Smooth muscle cell (in vitro differentiated cells): ENCODE data around the gene PCLO. TPM values are rescaled to one million over a fixed set of nuclear protein-coding genes. Genes with fewer than 3 reads are reported as not detected.

Experiments used
- DNase-seq: peaks from one replicate; lab custom pipeline; 2025; ENCODE audit not compliant: unreplicated experiment; lab: John Stamatoyannopoulos, UW
- H2AFZ ChIP-seq: fragments of 200-600 bp; sonication (generic); 2 replicates; pipeline ENCODE4 v1.6.0; 2016; ENCODE audit warnings: antibody characterized with exemption, low read depth, mild to moderate bottlenecking
- H3F3A ChIP-seq: fragments of 200-600 bp; sonication (generic); 2 replicates; pipeline ENCODE4 v1.6.0; 2017; ENCODE audit warnings: antibody characterized with exemption, low read depth
- H3K27ac ChIP-seq: fragments of 200-600 bp; sonication (generic); 2 replicates; pipeline ENCODE4 v1.5.1; 2016; ENCODE audit warnings: low read depth, mild to moderate bottlenecking
- H3K27me3 ChIP-seq: fragments of 200-600 bp; sonication (generic); 2 replicates; pipeline ENCODE4 v1.6.1; 2016; ENCODE audit warnings: low read depth, mild to moderate bottlenecking
- H3K36me3 ChIP-seq: fragments of 200-600 bp; sonication (generic); 2 replicates; pipeline ENCODE4 v1.5.1; 2016; ENCODE audit warnings: low read depth
- H3K4me1 ChIP-seq: fragments of 200-600 bp; sonication (generic); 2 replicates; pipeline ENCODE4 v1.5.1; 2016; ENCODE audit warnings: low read depth
- H3K4me2 ChIP-seq: fragments of 200-600 bp; sonication (generic); 2 replicates; pipeline ENCODE4 v1.6.0; 2016; ENCODE audit warnings: mild to moderate bottlenecking
- H3K4me3 ChIP-seq: fragments of 200-600 bp; sonication (generic); 2 replicates; pipeline ENCODE4 v1.5.1; 2016; ENCODE audit warnings: mild to moderate bottlenecking
- H3K79me2 ChIP-seq: fragments of 200-600 bp; sonication (generic); 2 replicates; pipeline ENCODE4 v1.6.0; 2016; ENCODE audit warnings: low read depth, mild to moderate bottlenecking
- H3K9ac ChIP-seq: fragments of 200-600 bp; sonication (generic); 2 replicates; pipeline ENCODE4 v1.6.0; 2016; ENCODE audit warnings: low read depth
- H3K9me3 ChIP-seq: fragments of 200-600 bp; sonication (generic); replicated peaks from 2 replicates; pipeline ENCODE4 v1.5.1; 2016; ENCODE audit warnings: low read depth
- H4K20me1 ChIP-seq: fragments of 200-600 bp; sonication (generic); 2 replicates; pipeline ENCODE4 v1.6.0; 2016; ENCODE audit warnings: low read depth
- CTCF ChIP-seq: fragments of 200-600 bp; sonication (generic); IDR thresholded peaks from 2 replicates; pipeline ENCODE4 v1.5.1; 2017; ENCODE audit warnings: borderline replicate concordance, mild to moderate bottlenecking, antibody characterized with exemption; ENCODE audit not compliant: insufficient read depth, poor library complexity, severe bottlenecking
- WGBS: methylation state at CpG from one replicate; pipeline ENCODE4 v1.1.7; 2016; ENCODE audit warnings: low lambda C conversion rate; 5-methylcytosine and 5-hydroxymethylcytosine counted together
- polyA plus RNA-seq: library from polyadenylated mRNA; unstranded; fragments of >200 nt; fragmentation: Nextera tagmentation; extraction: Ambion mirVana; gene quantifications from 2 replicates; pipeline ENCODE4 v1.2.1, GENCODE V29; 2016
- total RNA-seq: library from RNA; depleted of rRNA; stranded (reverse); fragments of >200 nt; gene quantifications from 2 replicates; pipeline ENCODE4 v1.2.3, GENCODE V29; 2014

The PCLO gene
- total and polyA plus RNA-seq, 2 experiments from 2014 or later, result 0.42 to 1.9 TPM

GRCh38 chr7:82959528-82959927, 203.2 kb downstream of the PCLO start:
- 80% methylated on average over 2 of the region's 2 CpGs for WGBS
- Histone ChIP-seq H3K4me1 (no peaks in the 10 kb centered on the region), H3K4me3 (no peak overlapping the region), H3K9me3 (no peaks in the 10 kb centered on the region), H3K36me3 (no peaks in the 10 kb centered on the region), H3K9ac (no peak overlapping the region), H3K4me2 (no peak overlapping the region), H4K20me1 (no peaks in the 10 kb centered on the region), H3K79me2 (no peaks in the 10 kb centered on the region), H3F3A (no peaks in the 10 kb centered on the region), H3K27me3 (no peaks in the 10 kb centered on the region), H3K27ac (no peak overlapping the region), H2AFZ (no peak overlapping the region)
- TF ChIP-seq CTCF, result no peak
- DNase-seq, result no peak

- no peak for TF ChIP-seq CTCF
- Histone ChIP-seq H3F3A (no peaks in the 10 kb centered on the region), H3K27ac (no peak overlapping the region), H3K9ac (no peak overlapping the region), H3K36me3 (no peaks in the 10 kb centered on the region), H2AFZ (no peak overlapping the region), H4K20me1 (no peaks in the 10 kb centered on the region), H3K79me2 (no peaks in the 10 kb centered on the region), H3K27me3 (no peaks in the 10 kb centered on the region), H3K9me3 (no peaks in the 10 kb centered on the region), H3K4me2 (no peak overlapping the region), H3K4me1 (no peaks in the 10 kb centered on the region), H3K4me3 (no peak overlapping the region)
- DNase-seq, result no peak
- 79% methylated on average over 1 of the region's 1 CpG for WGBS
Observed at GRCh38 chr7:82957521-82957920, 205.2 kb downstream of the PCLO start.

DNA sequence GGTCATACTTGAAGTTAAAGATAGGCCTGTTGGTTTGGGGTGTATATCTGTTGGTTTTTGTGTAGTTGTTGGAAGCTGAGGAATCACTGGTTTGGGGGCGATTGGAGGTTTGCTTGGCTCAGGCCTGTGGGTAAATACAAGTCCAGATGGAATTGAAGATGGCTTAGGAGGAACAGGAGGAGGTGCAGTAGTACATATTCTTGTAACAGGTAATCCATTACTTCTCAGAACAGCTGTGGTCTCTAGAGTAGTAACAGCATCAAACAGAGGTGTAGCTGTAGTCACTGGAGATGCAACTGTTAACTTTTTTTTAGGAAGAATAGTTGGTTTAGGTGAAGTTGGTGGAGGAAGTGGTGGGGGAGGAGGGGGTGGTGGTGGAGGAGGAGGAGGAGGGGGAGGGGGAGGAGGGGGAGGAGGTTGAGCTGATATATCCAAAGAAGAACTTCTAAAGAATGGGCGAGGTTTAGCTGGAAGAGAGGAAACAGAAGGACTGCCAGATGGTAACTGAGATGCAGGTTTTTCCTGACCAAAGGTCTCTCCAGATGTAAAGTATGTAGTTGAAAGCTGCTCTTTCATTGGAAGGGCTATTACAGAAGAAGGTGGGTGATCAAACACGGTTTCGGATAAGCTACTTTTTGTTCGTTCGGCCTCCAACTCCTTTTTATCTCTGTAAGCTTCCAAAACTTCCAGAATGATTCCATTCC, 209.2 kb downstream of the PCLO start:
- Histone ChIP-seq H3K4me2 (no peak overlapping the region), H3K4me1 (no peaks in the 10 kb centered on the region), H3F3A (no peaks in the 10 kb centered on the region), H3K27ac (no peak overlapping the region), H3K79me2 (no peaks in the 10 kb centered on the region), H3K4me3 (no peak overlapping the region), H4K20me1 (no peaks in the 10 kb centered on the region), H3K9ac (no peak overlapping the region), H3K36me3 (no peaks in the 10 kb centered on the region), H2AFZ (no peak overlapping the region), H3K9me3 (no peaks in the 10 kb centered on the region), H3K27me3 (no peaks in the 10 kb centered on the region)
- TF ChIP-seq CTCF, result no peak
- WGBS, result 90% methylated on average over 6 of the region's 6 CpGs
- no peak for DNase-seq

DNA sequence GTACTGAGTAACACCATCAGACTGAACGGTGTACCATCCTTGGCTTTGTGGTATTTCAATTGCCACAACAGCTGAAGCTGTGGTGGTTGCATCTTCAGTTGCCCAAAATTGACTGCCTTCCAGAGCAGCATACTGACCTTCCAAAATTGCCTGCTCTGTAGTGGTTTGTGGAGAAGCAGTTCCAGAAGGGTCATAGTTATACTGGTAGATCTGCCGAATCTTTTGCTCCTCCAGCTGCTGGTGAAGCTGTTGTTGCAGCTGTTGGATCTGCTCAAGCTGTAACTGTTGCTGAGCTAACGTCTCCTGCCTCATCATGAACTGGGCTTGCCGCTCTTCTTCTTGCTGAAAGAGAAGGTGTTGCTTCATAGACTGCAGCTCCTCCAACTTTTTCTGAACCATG, 212.2 kb downstream of the PCLO start:
- H3K27ac ChIP-seq, result no peak overlapping the region
- 89% methylated on average over 4 of the region's 4 CpGs for WGBS
- H3K4me3 ChIP-seq, result no peak overlapping the region
- no peaks in the 10 kb centered on the region for H3K36me3 ChIP-seq
- H3F3A ChIP-seq, result no peaks in the 10 kb centered on the region
- H2AFZ ChIP-seq, result no peak overlapping the region
- TF ChIP-seq CTCF, result no peak
- H3K79me2 ChIP-seq, result no peaks in the 10 kb centered on the region
- H4K20me1 ChIP-seq, result no peaks in the 10 kb centered on the region
- no peaks in the 10 kb centered on the region for H3K27me3 ChIP-seq
- H3K4me2 ChIP-seq, result no peak overlapping the region
- no peaks in the 10 kb centered on the region for H3K9me3 ChIP-seq
- H3K9ac ChIP-seq, result no peak overlapping the region
- H3K4me1 ChIP-seq, result no peaks in the 10 kb centered on the region
- DNase-seq, result no peak
